ENCODE measurements around the gene SIGLEC1. TPM values are rescaled to one million over a fixed set of nuclear protein-coding genes. Genes with fewer than 3 reads are reported as not detected.

The SIGLEC1 gene
- total and polyA plus RNA-seq, 10 of the 15 experiments (the other 5 are each of a cell fraction or from before 2014, with no cell fraction given): 0.05 TPM; not detected in 9

DNA sequence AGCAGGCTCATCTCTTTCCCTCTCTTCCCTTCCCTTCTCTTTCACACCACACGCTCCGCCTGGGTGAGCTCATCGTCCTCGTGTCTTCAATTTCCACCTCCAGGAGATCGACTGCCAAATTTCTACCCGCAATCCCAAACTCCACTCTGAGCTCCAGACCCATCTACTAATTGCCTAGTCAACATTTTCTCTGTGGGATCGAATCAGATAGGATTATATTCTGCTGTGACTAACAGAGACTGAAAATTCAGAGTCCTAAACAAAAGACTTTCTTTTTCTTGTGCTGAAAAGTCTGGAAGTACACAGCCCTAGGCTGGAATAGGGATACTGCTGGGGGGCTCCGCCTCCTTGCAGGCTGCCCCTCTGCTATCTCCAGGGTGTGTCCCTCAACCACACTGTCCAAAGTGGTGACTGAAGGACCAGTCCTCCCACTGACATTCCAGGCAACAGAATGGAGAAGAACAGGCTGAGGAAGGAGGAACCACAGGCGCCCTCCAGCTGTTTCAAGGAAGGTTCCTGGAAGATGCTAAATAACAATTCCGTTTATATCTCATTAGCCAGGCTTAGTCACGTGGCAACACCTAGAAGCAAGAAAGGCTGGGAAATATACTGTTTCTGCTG, 15.1 kb upstream of the SIGLEC1 start:
- Histone ChIP-seq H3K4me2 (ENCODE audit: control insufficient read depth, insufficient read depth) (no peak overlapping the region), H3K9me3 (replicated peaks; ENCODE audit: control insufficient read depth, insufficient read depth, low read length) (no peaks in the 10 kb centered on the region), H3K27me3 (replicated peaks in 1 of 2; ENCODE audit: control insufficient read depth in 2 of 2, insufficient read depth in 2 of 2, low read length in 1 of 2) (peaks cover 1 to 4% of the 10 kb centered on the region in 2 experiments; a peak in 1 of 4 replicates), H3K4me3 (no peak overlapping the region), H3K79me2 (ENCODE audit: control insufficient read depth, insufficient read depth, low read length) (no peaks in the 10 kb centered on the region), H3K27ac (ENCODE audit: control insufficient read depth, insufficient read depth) (no peak overlapping the region), H3K36me3 (ENCODE audit: control insufficient read depth in 2 of 2, insufficient read depth in 2 of 2, low read length in 1 of 2) (no peaks in the 10 kb centered on the region), H2AFZ (ENCODE audit: control insufficient read depth, low read depth, low read length) (no peak overlapping the region), H3K9ac (ENCODE audit: control insufficient read depth, insufficient read depth, low read length) (no peak overlapping the region), H3K4me1 (ENCODE audit: control insufficient read depth, insufficient read depth, low read length) (no peaks in the 10 kb centered on the region), H4K20me1 (ENCODE audit: control insufficient read depth, insufficient read depth) (no peaks in the 10 kb centered on the region)
- CTCF ChIA-PET: interaction anchor here (1.3 kb wide), 1 partner anchor 11 kb away, joined by 3 read pairs; no protein-coding TSS in a partner anchor
- DNase-seq (ENCODE audit: low read depth, low spot score) (no peak), FAIRE-seq (no peak), ATAC-seq (no peak)
- BruUV-seq (replicated peaks): no TSS peak
- in situ Hi-C loops (cut with MboI): no loop called here
- RAD21 ChIA-PET (ENCODE audit: unreplicated experiment): no interaction called here
- intact Hi-C loops (cut with micrococcal nuclease; ENCODE audit: unreplicated experiment): no loop called here
- SMC1A ChIA-PET (ENCODE audit: uncharacterized antibody, unreplicated experiment): interaction anchor here (0.6 kb wide), 1 partner anchor 151 kb away, joined by 3 read pairs; no protein-coding TSS in a partner anchor
- TF ChIP-seq, protein P1, sequence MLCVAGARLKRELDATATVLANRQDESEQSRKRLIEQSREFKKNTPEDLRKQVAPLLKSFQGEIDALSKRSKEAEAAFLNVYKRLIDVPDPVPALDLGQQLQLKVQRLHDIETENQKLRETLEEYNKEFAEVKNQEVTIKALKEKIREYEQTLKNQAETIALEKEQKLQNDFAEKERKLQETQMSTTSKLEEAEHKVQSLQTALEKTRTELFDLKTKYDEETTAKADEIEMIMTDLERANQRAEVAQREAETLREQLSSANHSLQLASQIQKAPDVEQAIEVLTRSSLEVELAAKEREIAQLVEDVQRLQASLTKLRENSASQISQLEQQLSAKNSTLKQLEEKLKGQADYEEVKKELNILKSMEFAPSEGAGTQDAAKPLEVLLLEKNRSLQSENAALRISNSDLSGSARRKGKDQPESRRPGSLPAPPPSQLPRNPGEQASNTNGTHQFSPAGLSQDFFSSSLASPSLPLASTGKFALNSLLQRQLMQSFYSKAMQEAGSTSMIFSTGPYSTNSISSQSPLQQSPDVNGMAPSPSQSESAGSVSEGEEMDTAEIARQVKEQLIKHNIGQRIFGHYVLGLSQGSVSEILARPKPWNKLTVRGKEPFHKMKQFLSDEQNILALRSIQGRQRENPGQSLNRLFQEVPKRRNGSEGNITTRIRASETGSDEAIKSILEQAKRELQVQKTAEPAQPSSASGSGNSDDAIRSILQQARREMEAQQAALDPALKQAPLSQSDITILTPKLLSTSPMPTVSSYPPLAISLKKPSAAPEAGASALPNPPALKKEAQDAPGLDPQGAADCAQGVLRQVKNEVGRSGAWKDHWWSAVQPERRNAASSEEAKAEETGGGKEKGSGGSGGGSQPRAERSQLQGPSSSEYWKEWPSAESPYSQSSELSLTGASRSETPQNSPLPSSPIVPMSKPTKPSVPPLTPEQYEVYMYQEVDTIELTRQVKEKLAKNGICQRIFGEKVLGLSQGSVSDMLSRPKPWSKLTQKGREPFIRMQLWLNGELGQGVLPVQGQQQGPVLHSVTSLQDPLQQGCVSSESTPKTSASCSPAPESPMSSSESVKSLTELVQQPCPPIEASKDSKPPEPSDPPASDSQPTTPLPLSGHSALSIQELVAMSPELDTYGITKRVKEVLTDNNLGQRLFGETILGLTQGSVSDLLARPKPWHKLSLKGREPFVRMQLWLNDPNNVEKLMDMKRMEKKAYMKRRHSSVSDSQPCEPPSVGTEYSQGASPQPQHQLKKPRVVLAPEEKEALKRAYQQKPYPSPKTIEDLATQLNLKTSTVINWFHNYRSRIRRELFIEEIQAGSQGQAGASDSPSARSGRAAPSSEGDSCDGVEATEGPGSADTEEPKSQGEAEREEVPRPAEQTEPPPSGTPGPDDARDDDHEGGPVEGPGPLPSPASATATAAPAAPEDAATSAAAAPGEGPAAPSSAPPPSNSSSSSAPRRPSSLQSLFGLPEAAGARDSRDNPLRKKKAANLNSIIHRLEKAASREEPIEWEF (IDR thresholded peaks at IDR 0.05; ENCODE audit: insufficient replicate concordance, low read depth, low read length): no peak
- TF ChIP-seq ZSCAN29 (IDR thresholded peaks at IDR 0.05) (no peak), EZH2 (IDR thresholded peaks at IDR 0.05; ENCODE audit: borderline replicate concordance, control insufficient read depth, low read depth, low read length) (no peak)
- TF ChIP-seq, protein P2, sequence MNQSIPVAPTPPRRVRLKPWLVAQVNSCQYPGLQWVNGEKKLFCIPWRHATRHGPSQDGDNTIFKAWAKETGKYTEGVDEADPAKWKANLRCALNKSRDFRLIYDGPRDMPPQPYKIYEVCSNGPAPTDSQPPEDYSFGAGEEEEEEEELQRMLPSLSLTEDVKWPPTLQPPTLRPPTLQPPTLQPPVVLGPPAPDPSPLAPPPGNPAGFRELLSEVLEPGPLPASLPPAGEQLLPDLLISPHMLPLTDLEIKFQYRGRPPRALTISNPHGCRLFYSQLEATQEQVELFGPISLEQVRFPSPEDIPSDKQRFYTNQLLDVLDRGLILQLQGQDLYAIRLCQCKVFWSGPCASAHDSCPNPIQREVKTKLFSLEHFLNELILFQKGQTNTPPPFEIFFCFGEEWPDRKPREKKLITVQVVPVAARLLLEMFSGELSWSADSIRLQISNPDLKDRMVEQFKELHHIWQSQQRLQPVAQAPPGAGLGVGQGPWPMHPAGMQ (IDR thresholded peaks at IDR 0.05; ENCODE audit: borderline replicate concordance): no peak
- 37% methylated on average over 11 of the region's 11 CpGs for WGBS (ENCODE audit: insufficient coverage, insufficient replicate concordance, low lambda C conversion rate, missing lambda C conversion rate)
- POLR2A ChIA-PET: no interaction called here
